ENCODE data around the gene STX18.

STX18 gene

GRCh38 chr4:4539481-4539880 is 2.4 kb downstream of the STX18 start:
- Histone ChIP-seq H3K36me3 (ENCODE audit: insufficient read depth, low read length) (no peaks in the 10 kb centered on the region; the same call in 1 of the 2 replicates), H3K4me1 (ENCODE audit: insufficient read depth, low read length) (no peaks in the 10 kb centered on the region; the same call in 1 of the 2 replicates), H3K9me3 (ENCODE audit: control insufficient read depth, insufficient read depth, low read length) (no peaks in the 10 kb centered on the region), H3K9ac (ENCODE audit: low read depth, low read length) (no peak overlapping the region)

GRCh38 chr4:4535590-4535989 is 6.3 kb downstream of the STX18 start:
- Histone ChIP-seq H3K36me3 (ENCODE audit: insufficient read depth, low read length) (no peaks in the 10 kb centered on the region), H3K9ac (ENCODE audit: low read depth, low read length) (no peak overlapping the region), H3K9me3 (ENCODE audit: control insufficient read depth, insufficient read depth, low read length) (no peaks in the 10 kb centered on the region), H3K4me1 (ENCODE audit: insufficient read depth, low read length) (no peaks in the 10 kb centered on the region)

DNA sequence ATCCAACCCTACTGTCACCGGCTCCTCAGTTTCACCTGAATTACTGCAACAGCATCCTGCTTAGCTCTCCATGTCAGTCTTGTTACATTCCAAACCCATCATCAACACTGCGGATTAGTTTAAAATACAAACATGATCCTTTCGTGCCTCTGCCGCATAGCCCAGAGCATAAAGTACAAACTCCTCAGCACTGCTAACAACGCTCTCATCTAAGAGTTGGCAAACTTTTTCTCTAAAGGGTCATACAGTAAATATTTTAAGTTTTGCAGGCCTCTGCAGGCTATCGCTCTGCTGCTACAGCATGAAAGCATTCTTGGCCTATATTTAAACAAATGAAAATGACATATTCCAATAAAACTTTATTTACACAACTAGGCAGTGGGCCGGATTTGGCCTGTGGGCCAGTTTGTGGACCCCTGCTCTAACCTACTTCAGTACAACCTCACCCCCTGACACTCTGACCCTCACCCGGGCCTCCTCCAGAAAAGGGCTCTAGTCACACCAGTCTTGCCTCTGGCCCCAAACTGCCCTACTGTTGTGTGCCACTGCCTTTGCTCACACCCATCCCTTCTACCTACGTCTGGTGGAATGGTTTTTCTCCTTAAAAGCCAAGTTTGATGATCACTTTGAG is 7.2 kb downstream of the STX18 start:
- H3K9me3 ChIP-seq (ENCODE audit: control insufficient read depth, insufficient read depth, low read length), result no peaks in the 10 kb centered on the region
- no peak overlapping the region for H3K9ac ChIP-seq (ENCODE audit: low read depth, low read length)
- H3K4me1 ChIP-seq (ENCODE audit: insufficient read depth, low read length), result no peaks in the 10 kb centered on the region
- H3K36me3 ChIP-seq (ENCODE audit: insufficient read depth, low read length), result no peaks in the 10 kb centered on the region

GRCh38 chr4:4533461-4534169 is 8.2 kb downstream of the STX18 start:
- Histone ChIP-seq H3K36me3 (ENCODE audit: insufficient read depth, low read length) (no peaks in the 10 kb centered on the region), H3K9me3 (ENCODE audit: control insufficient read depth, insufficient read depth, low read length) (no peaks in the 10 kb centered on the region), H3K4me1 (ENCODE audit: insufficient read depth, low read length) (no peaks in the 10 kb centered on the region), H3K9ac (ENCODE audit: low read depth, low read length) (no peak overlapping the region)

DNA sequence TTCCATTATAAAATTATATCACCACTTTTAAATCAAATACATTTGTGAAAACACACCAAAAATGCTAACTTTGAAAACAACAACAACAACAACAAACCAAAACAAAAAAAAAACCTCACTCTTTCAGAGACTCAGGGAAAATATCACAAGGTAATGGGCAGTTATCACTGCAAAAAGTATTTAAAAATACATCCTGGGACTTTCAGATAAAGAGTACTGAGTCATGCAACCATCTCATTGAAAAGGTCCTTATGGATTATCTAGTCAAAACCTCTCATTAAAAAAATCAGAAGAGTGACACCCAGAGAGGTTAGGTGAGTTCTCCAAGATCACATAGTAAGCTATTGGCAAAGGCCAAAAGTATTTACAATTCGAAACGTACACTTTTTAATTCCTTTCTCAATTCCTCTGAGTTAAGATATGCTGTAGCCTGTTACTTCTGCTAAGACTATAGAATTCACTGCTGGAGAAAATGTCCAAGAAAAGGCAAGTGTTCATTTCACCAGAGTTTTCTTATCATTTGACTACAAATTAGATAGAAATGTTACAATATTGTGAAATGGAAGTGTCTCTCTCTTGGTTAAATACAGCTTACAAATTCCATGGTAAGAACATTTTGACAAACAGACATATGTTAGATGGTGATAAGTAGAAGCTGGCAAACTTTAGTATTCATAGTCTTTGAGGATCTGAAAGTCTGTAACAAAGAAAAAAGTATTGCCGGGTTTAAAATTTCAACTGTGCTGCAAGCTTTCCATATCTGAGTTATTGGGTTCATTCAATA is 9.3 kb downstream of the STX18 start:
- H3K9ac ChIP-seq (ENCODE audit: low read depth, low read length), result no peak overlapping the region

DNA sequence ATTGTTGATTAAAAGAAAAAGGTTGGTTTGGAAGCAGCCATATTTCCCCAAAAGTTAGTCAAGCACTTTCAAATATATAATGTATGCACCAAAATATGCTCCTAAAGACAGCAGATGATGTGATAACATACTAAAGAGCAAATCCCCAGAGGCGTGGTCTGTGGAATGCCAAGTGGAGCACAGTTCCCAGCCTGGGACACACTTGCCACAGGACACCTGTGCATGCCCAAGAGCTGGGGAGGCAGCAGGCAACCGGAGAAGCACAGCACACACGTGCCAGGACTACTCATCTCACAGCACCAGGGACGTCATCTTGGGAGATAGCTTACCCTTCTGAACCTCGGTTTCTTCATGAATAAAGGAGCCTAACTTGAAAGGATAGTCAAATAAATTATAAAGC is 12.5 kb downstream of the STX18 start:
- H3K9me3 ChIP-seq (ENCODE audit: control insufficient read depth, insufficient read depth, low read length), result no peaks in the 10 kb centered on the region
- no peaks in the 10 kb centered on the region for H3K36me3 ChIP-seq (ENCODE audit: insufficient read depth, low read length)
- H3K4me1 ChIP-seq (ENCODE audit: insufficient read depth, low read length), result no peaks in the 10 kb centered on the region
- H3K9ac ChIP-seq (ENCODE audit: low read depth, low read length), result no peak overlapping the region

More for the DNA sequence above, 9.3 kb downstream of the STX18 start:
- no peaks in the 10 kb centered on the region for H3K36me3 ChIP-seq (ENCODE audit: insufficient read depth, low read length)
- H3K4me1 ChIP-seq (ENCODE audit: insufficient read depth, low read length), result no peaks in the 10 kb centered on the region
- no peaks in the 10 kb centered on the region for H3K9me3 ChIP-seq (ENCODE audit: control insufficient read depth, insufficient read depth, low read length)

DNA sequence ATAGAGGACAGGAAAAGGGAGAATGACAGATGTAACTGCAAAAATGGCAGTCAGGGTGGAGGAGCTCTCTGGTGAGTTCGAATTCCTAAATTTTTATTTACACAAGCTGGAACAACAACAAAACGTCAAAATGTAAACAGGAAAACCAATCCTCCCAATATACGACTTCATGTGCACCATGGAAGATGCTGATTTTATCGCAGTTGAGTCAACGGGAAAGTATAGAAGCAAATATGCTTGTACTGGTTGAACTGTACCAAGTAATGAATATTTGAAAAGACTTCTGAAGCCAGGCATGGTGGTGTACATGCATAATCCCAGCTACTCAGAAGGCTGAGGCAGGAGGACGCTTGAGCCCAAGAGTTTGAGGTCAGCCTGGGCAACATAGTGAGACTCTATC is 15.4 kb downstream of the STX18 start:
- H3K9ac ChIP-seq (ENCODE audit: low read depth, low read length), result no peak overlapping the region
- H3K4me1 ChIP-seq (ENCODE audit: insufficient read depth, low read length), result peaks cover under 1% of the 10 kb centered on the region; the same call in 1 of the 2 replicates
- H3K9me3 ChIP-seq (ENCODE audit: control insufficient read depth, insufficient read depth, low read length), result no peaks in the 10 kb centered on the region
- no peaks in the 10 kb centered on the region for H3K36me3 ChIP-seq (ENCODE audit: insufficient read depth, low read length)

DNA sequence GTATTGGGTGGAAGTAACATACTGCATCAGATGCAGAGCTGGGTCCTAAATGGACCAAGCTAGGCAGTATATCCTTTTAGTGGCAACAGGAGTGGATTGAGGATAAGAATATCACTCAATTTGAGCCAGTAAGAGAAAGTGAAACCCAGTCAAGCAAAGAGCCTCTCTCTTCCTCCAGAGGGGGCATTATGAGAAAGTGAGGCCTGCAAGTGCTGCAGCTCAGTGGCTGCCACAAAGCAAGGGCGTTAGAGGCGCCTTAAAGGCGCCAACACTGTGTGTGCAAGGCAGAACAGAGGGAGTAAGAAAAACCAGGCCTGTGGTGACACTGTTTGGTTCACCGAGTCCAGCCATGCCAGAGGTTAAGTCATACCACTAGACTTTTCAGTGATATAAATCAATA is 17.5 kb downstream of the STX18 start:
- peaks cover 10% of the 10 kb centered on the region for H3K4me1 ChIP-seq (ENCODE audit: insufficient read depth, low read length)
- no peaks in the 10 kb centered on the region for H3K9me3 ChIP-seq (ENCODE audit: control insufficient read depth, insufficient read depth, low read length)
- no peaks in the 10 kb centered on the region for H3K36me3 ChIP-seq (ENCODE audit: insufficient read depth, low read length)
- no peak overlapping the region for H3K9ac ChIP-seq (ENCODE audit: low read depth, low read length)

DNA sequence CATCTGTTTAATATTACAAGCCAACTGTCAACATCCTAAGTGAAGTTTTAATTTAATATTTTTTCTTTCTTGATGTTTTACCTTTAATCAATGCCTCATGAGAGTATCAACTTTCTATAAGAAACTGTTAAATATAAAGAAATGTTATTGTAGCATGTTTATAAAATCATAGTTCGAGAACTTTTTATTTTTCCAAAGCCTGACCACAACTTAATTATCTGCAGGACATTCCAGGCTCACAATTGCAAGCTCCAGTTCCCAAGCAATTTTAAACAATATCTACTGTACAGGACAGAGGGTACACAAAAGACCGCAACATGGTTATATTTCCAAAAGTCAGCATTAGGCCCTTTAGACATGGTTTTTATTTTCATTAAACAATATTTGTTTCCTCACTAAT is 20.1 kb downstream of the STX18 start:
- H3K4me1 ChIP-seq (ENCODE audit: insufficient read depth, low read length), result peaks cover 10% of the 10 kb centered on the region
- H3K9ac ChIP-seq (ENCODE audit: low read depth, low read length), result no peak overlapping the region
- no peaks in the 10 kb centered on the region for H3K9me3 ChIP-seq (ENCODE audit: control insufficient read depth, insufficient read depth, low read length)
- no peaks in the 10 kb centered on the region for H3K36me3 ChIP-seq (ENCODE audit: insufficient read depth, low read length)

DNA sequence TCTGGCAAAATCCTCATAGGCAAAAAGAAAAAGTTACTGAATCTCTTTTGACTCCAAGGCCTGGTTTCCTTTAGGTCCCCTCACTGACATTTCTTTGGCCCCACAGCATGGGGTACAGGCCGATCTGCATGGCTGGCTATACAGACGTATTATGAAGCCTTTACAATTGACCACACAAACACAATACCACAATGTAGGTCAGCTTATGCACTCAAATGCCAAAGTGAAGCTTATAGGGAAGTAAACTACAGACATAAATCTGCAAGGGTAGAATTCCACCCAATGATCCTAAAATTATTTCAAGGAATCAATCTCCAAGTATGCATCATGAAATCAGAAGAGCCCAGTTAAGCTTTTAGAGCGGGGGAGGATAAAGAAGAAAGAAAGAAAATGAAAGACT is 20.7 kb downstream of the STX18 start:
- Histone ChIP-seq H3K4me1 (ENCODE audit: insufficient read depth, low read length) (peaks cover 10% of the 10 kb centered on the region), H3K36me3 (ENCODE audit: insufficient read depth, low read length) (no peaks in the 10 kb centered on the region), H3K9ac (ENCODE audit: low read depth, low read length) (no peak overlapping the region), H3K9me3 (ENCODE audit: control insufficient read depth, insufficient read depth, low read length) (no peaks in the 10 kb centered on the region)

- no peaks in the 10 kb centered on the region for H3K9me3 ChIP-seq (ENCODE audit: control insufficient read depth, insufficient read depth, low read length)
- H3K4me1 ChIP-seq (ENCODE audit: insufficient read depth, low read length), result peaks cover 10% of the 10 kb centered on the region
- H3K9ac ChIP-seq (ENCODE audit: low read depth, low read length), result no peak overlapping the region
- H3K36me3 ChIP-seq (ENCODE audit: insufficient read depth, low read length), result no peaks in the 10 kb centered on the region
Observed at GRCh38 chr4:4519297-4519894, 22.5 kb downstream of the STX18 start.

- Histone ChIP-seq H3K36me3 (ENCODE audit: insufficient read depth, low read length) (no peaks in the 10 kb centered on the region), H3K9me3 (ENCODE audit: control insufficient read depth, insufficient read depth, low read length) (no peaks in the 10 kb centered on the region), H3K4me1 (ENCODE audit: insufficient read depth, low read length) (peaks cover 10% of the 10 kb centered on the region), H3K9ac (ENCODE audit: low read depth, low read length) (no peak overlapping the region)
Observed at GRCh38 chr4:4518747-4519146, 23.1 kb downstream of the STX18 start.

DNA sequence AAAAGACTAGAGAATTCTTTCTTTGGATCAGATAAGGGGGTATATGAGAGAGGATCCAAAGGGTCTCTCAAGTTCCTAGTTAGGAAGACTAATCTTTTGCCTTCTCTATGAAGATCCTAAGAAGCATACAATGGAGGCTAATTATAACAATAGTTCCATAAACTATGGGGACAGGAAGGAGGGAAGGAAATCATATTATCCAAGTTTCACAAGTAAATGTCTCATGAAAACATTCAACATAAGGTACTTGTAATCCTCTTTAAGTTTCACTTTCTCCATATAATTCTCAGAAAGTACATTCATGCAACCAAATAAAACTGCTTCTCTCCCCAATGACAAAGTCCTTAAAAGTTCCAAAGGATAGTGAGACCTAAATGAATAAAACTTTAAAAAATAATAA is 27.1 kb downstream of the STX18 start:
- H3K4me1 ChIP-seq (ENCODE audit: insufficient read depth, low read length), result no peaks in the 10 kb centered on the region
- no peaks in the 10 kb centered on the region for H3K36me3 ChIP-seq (ENCODE audit: insufficient read depth, low read length)
- H3K9ac ChIP-seq (ENCODE audit: low read depth, low read length), result no peak overlapping the region
- H3K9me3 ChIP-seq (ENCODE audit: control insufficient read depth, insufficient read depth, low read length), result no peaks in the 10 kb centered on the region

GRCh38 chr4:4512282-4512681 is 29.6 kb downstream of the STX18 start:
- no peaks in the 10 kb centered on the region for H3K36me3 ChIP-seq (ENCODE audit: insufficient read depth, low read length)
- no peak overlapping the region for H3K9ac ChIP-seq (ENCODE audit: low read depth, low read length)
- H3K9me3 ChIP-seq (ENCODE audit: control insufficient read depth, insufficient read depth, low read length), result no peaks in the 10 kb centered on the region
- no peaks in the 10 kb centered on the region for H3K4me1 ChIP-seq (ENCODE audit: insufficient read depth, low read length)
